ENCODE data around the gene RAB7B.

RAB7B gene

GRCh38 chr1:205973377-205974232 lies 29.6 kb downstream of the RAB7B start:
- DNase-seq (ENCODE audit: low spot score): no peak

GRCh38 chr1:205972491-205973168 lies 30.6 kb downstream of the RAB7B start:
- DNase-seq (ENCODE audit: low spot score): no peak

- no peak for DNase-seq (ENCODE audit: low spot score)
These were observed 31.1 kb downstream of the RAB7B start for GRCh38 chr1:205972081-205972480.

GRCh38 chr1:205971082-205971481 lies 32.1 kb downstream of the RAB7B start:
- DNase-seq (ENCODE audit: low spot score): no peak

DNA sequence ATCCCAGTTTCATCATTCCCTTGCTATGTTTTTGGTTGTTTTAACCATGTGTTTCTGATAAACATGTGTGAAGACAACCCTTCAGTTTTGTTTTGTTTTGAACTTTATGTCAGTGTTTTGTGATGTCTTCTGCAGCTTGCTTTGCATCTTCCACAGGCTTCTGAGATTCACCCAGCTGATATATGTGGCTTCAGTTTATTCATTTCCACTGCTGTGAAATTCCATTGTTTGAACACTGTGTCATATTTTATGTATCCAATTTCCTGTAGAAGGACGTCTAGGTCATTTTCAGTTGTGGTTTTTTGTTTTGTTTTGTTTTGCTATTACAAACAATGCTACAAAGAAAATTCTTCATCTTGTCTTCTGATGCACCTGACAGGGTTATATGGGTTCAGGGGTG lies 32.7 kb downstream of the RAB7B start:
- DNase-seq (ENCODE audit: low spot score): no peak

GRCh38 chr1:205969229-205969628 lies 34.0 kb downstream of the RAB7B start:
- no peak for DNase-seq (ENCODE audit: low spot score)

DNA sequence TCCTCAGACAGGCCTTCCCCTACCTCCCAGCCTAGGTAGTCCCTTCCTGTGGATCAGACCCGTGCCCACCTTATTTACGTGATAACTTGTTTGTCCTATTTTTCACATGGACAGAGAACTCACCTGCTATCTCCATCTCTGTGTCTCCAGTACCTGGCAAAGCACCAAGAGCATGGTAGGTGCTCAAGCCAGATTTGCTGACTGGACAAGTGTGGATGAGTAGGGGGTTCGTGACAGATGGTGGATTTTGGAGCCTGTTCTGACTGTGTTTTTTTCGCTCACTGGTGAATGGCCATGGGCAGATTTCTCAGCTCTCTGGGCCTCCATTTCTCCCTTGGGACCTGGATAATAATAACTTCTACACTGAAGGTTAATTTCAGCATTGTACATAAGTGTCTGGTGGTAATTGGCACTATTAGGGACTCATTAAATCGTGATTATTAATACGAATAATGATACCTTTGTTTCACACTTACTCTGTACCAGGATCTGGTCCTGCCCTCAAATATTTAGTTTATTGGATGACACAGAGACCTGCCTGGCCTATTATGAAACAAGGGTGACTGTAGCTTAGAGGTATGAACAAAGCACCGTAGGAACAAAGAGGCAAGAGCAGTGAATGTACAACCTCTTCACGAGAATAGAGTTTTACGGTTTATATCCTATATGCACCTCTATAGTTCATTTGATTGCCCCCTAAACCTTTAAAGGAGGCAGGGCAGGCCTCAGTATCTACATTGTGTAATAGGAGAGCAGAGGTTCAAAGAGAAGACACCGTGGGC lies 35.5 kb downstream of the RAB7B start:
- DNase-seq (ENCODE audit: low spot score): no peak

DNA sequence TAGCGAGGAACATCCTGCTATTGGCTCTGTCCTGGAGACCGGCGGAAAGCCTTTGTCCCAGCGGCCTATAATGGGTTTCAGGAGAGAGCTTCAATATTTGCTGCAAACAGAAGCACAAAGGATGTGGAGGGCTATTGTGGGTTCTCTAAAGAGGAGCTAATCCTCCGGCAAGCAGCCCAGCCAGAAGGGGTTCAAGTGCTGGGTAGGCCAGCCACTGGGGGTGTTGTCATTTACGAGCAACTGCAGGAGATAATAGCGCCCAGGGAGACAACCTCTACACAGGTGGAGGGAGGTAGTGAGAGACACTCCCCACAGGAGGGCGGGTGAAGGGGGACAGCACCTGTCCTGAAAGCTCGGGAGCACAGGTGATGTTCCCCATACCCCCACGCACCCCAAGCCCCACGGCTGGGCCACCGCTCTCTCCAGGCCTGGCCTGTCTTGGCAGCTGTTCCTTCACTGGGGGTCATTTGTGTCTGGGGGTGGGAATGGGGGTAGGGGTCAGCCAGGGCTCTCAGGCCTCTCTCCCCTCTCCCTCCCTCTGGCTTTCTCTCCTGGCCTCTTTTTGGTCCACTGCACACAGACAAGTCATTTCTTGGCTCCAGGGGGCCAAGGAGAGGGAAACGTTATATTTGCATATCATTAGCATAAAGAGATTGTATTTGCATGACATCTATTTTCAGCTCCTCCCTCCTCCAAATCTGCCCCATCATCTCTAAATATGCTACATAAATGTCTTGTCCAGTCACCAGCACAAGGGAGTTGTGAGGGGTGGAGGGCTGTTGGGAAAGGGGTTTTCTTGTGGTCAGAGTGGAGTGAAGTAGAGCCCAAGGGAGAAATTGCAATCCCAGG lies 37.9 kb downstream of the RAB7B start:
- DNase-seq (ENCODE audit: low spot score): no peak

GRCh38 chr1:205963352-205964155 lies 39.6 kb downstream of the RAB7B start:
- no peak for DNase-seq (ENCODE audit: low spot score)

GRCh38 chr1:205962821-205963221 lies 40.4 kb downstream of the RAB7B start:
- DNase-seq (ENCODE audit: low spot score): no peak

GRCh38 chr1:205961991-205962820 lies 41.0 kb downstream of the RAB7B start:
- DNase-seq (ENCODE audit: low spot score): peak; percentile 44

DNA sequence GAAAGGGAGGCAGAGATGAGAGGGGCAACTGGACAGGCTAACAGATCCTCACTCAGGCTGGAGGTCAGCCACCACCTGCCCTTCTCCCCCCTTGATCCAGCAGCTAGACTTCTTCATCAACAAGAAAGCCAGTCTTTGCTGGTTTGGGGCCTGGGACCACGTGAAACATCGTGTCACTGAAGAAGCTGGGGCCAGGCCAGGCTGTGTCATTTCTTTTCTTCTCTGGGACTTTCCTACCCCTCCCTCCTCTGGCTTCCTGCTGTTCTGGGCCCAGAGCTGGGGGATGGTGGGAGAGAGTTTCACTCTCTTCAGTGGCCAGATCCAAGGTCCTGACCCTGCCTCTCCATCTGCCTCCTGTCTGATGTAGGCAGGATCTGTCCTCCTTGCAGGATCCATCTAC lies 41.8 kb downstream of the RAB7B start:
- no peak for DNase-seq (ENCODE audit: low spot score)

DNA sequence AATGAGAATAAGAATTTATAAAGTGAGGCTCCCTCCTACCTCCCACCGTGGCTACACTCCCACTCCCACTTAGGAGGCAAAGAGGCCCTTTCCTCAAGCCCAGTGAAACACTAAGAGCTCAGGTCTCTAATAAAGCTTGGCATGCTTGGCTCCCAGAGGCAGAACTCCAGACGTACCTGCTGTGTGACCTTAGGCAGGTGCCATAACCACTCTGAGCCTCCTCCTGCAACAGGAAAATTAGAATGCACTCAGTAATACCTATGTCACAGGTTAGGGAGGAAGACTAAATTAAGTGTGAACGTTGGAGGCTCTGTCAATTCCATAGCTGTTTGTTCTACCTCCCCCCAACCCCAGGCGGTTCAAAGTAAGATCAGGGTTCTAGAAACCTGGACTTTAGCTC lies 43.4 kb downstream of the RAB7B start:
- DNase-seq (ENCODE audit: low spot score): no peak

DNA sequence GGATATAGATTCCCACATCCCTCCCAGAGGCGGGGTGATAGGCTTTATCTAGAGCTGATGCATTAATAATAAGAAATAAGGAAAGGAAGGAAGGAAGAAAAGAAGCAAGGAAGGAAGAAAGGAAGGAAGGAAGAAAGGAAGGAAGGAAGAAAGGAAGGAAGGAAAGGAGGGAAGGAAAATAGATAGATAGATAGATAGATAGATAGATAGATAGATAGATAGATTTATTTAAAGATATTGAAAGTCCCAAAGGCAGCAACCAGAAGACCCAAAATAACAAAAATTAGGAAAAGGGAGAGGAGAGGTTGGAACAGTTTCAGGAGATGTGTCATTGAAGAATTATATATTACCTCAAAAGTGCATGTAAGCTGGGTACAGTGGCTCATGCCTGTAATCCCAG lies 47.7 kb downstream of the RAB7B start:
- no peak for DNase-seq (ENCODE audit: low spot score)

DNA sequence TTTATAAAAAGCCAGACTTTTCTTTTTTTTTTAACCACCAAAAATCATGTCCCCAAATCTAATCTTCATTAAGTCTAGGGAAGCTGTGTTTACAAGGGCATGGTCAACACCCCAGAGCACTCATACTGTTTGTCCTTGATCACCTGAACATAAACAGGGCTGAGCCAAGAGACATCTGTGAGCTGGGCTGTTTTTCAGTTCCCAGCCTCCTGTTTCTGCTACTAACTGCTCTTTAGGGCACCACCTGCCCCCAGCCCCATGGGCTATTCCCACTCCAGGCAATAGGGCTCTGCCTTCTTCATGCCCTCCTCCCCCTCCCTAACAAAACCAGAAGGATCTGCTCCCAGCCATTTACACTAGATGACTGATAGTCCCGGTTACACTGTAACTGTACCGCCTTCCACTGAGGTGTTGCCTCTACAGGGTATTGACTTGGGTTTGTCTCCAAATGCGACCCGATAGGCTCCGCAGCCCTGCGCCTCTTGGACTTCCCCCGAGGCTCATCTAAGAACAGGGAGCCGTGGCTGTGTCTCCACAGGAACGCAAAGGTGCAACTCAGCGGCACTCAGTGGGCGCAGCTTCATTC lies 48.3 kb downstream of the RAB7B start:
- no peak for DNase-seq (ENCODE audit: low spot score)

DNA sequence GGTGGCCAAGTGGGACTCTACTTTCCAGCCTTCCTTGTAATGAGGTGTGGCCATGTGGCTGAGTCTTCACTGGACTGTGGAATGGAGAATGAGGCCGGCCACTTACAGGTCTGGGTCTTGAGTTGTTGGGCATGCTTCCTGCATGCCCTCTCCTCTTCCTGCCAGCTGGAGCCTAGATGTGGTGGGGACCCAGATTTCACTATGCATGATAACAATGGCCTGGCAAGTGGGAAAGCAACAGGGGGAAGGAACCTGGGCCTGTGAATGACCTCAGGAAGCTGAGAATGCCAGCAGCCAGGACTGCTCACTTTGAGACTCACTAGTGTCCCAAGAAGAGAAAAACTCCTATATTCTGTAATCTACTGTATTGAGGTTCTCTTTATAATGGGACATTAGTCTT lies 51.4 kb downstream of the RAB7B start:
- DNase-seq (ENCODE audit: low spot score): no peak

DNA sequence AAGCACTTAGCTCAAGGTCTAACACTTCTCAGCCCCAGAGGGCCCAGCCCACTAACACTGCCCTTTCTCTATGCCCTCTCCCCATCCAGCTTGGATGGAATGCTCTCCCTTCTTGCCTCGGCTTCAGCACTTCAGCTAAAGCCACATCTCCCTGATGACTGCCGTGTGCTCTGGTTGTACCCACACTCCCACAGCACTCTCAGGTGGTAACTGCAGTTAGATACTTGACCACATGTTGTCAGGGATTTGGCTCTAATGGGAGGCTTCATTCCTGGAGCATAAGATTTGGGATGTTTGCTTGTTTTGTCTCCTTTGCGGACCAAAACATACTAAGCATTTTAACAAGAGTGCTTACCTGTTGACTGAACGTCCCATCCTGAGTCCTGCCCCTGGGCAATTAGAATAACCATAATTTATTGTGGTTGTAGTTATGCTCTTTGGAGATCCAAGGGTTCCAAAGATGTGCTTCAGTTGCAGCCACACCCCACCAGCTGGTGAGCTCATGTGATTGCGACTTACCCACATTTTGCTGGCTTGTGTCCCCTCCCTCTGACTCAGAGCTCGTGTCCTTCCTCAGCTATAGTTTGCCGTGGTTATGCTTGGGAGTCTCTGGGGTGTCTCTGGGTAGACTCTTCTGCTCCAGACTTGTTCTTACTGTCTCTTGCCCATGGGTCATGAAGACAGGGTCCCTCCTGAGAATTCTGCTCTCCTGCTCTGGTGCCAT lies 52.2 kb downstream of the RAB7B start:
- DNase-seq (ENCODE audit: low spot score): peak; percentile 34

- no peak for DNase-seq (ENCODE audit: low spot score)
These were observed 52.9 kb downstream of the RAB7B start for GRCh38 chr1:205950280-205950679.

GRCh38 chr1:205949753-205950152 lies 53.4 kb downstream of the RAB7B start:
- DNase-seq (ENCODE audit: low spot score): no peak

Measured in LoVo (cell line).